HFF-Myc (cell line): ENCODE measurements around the gene NR2F1.

Experiments used
- DNase-seq: peaks from one replicate; pipeline ENCODE4 v3.0.0-alpha.2; 2011; ENCODE audit warnings: low read depth; ENCODE audit errors: extremely low read depth
- H3K4me3 ChIP-seq: replicated peaks from 2 replicates; pipeline ENCODE4 v1.5.1; 2011; ENCODE audit warnings: low read depth, mild to moderate bottlenecking, control low read depth, low read length
- TF ChIP-seq, protein P1 (sequence below): IDR thresholded peaks from 2 replicates; pipeline ENCODE4 v1.5.1; 2012; ENCODE audit warnings: mild to moderate bottlenecking, low read depth, low read length, control low read depth; ENCODE audit errors: missing control alignments

The NR2F1 gene

GRCh38 chr5:93588352-93589151, 5.5 kb downstream of the NR2F1 start:
- TF ChIP-seq, protein P1, sequence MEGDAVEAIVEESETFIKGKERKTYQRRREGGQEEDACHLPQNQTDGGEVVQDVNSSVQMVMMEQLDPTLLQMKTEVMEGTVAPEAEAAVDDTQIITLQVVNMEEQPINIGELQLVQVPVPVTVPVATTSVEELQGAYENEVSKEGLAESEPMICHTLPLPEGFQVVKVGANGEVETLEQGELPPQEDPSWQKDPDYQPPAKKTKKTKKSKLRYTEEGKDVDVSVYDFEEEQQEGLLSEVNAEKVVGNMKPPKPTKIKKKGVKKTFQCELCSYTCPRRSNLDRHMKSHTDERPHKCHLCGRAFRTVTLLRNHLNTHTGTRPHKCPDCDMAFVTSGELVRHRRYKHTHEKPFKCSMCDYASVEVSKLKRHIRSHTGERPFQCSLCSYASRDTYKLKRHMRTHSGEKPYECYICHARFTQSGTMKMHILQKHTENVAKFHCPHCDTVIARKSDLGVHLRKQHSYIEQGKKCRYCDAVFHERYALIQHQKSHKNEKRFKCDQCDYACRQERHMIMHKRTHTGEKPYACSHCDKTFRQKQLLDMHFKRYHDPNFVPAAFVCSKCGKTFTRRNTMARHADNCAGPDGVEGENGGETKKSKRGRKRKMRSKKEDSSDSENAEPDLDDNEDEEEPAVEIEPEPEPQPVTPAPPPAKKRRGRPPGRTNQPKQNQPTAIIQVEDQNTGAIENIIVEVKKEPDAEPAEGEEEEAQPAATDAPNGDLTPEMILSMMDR: no peak
- no peak for DNase-seq
- no peak overlapping the region for H3K4me3 ChIP-seq

DNA sequence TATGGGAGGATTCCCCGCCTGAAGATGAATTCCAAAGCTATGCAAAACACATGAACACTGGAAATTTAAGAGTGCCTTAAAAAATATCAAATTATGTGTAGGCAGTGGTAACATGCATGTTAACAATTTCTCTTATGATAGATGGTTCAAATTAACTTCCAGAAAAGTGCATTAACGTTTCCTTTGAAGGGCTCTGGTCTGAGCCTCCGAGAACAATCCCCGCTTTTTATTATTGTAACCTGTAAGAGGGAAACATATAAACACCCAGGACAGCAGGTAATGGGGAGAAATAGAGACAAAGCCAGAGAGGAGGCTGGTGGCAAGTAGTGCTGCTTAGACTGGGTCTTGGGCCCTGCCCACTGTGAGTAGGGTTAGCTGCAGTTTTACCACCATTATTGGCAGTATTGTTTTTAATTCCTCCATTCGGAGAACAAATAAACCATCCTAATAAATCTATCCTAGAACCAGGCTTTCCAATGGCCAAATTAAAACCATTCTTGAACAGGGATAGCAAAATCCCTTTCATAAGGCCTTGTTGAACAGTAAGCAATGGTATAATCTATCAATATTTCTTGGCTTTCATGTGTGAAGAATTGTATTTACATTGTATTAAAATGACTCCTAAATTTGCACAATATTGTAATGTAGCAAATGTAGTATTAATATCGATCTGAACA, 6.3 kb downstream of the NR2F1 start:
- no peak overlapping the region for H3K4me3 ChIP-seq
- TF ChIP-seq, protein P1: no peak

GRCh38 chr5:93589829-93590215, 6.8 kb downstream of the NR2F1 start:
- no peak overlapping the region for H3K4me3 ChIP-seq
- no peak for DNase-seq
- TF ChIP-seq, protein P1: no peak

More for the DNA sequence above, 6.3 kb downstream of the NR2F1 start:
- DNase-seq: no peak

DNA sequence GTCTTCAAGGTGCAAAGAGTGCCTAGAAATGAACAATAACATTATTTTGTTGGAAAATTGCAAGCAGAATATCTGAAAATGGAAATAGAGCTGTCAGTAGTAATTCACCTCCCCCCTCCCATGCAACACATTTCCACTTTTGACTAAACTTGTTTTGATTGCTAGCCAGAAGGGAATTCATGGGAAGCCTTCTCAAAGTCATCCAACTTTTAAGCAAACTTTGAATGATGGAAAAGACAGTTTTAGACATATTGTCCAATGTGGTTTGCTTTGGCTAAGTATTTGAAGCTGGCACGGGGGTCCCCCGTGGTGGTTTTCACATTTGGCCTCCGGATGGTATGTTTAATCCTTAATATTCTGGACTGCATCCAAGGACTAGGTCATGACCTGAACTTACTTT, 7.5 kb downstream of the NR2F1 start:
- H3K4me3 ChIP-seq: no peak overlapping the region
- TF ChIP-seq, protein P1: no peak
- no peak for DNase-seq

- DNase-seq: no peak
- TF ChIP-seq, protein P1: no peak
- no peak overlapping the region for H3K4me3 ChIP-seq
Measured at GRCh38 chr5:93591323-93591945, 8.4 kb downstream of the NR2F1 start.

GRCh38 chr5:93592883-93593282, 9.9 kb downstream of the NR2F1 start:
- no peak for DNase-seq
- H3K4me3 ChIP-seq: no peak overlapping the region
- TF ChIP-seq, protein P1: no peak
